GM10847 (cell line): Measurements from ENCODE around the gene FADS2.

Experiments used
- POLR2A ChIP-seq: IDR thresholded peaks from 2 replicates; pipeline ENCODE4 v1.6.1; 2011; ENCODE audit not compliant: insufficient read length; ENCODE audit errors: extremely low read depth

Gene FADS2

GRCh38 chr11:61862714-61863547 lies 34.8 kb downstream of the FADS2 start:
- no peak for TF ChIP-seq POLR2A

- TF ChIP-seq POLR2A, result no peak
These were observed 35.5 kb downstream of the FADS2 start for GRCh38 chr11:61863548-61864081.

GRCh38 chr11:61864814-61865775 lies 37.0 kb downstream of the FADS2 start:
- TF ChIP-seq POLR2A, result no peak

- no peak for TF ChIP-seq POLR2A
These were observed 38.3 kb downstream of the FADS2 start for GRCh38 chr11:61866231-61866957.

- no peak for TF ChIP-seq POLR2A
These were observed 38.9 kb downstream of the FADS2 start for GRCh38 chr11:61866958-61867343.

GRCh38 chr11:61868571-61869428 lies 40.7 kb downstream of the FADS2 start:
- TF ChIP-seq POLR2A, result no peak

GRCh38 chr11:61869429-61869707 lies 41.3 kb downstream of the FADS2 start:
- TF ChIP-seq POLR2A, result no peak

- no peak for TF ChIP-seq POLR2A
These were observed 41.8 kb downstream of the FADS2 start for GRCh38 chr11:61869708-61870451.

- TF ChIP-seq POLR2A, result no peak
These were observed 42.5 kb downstream of the FADS2 start for GRCh38 chr11:61870541-61871031.

GRCh38 chr11:61871158-61871597 lies 43.1 kb downstream of the FADS2 start:
- no peak for TF ChIP-seq POLR2A

- TF ChIP-seq POLR2A, result no peak
These were observed 45.0 kb downstream of the FADS2 start for GRCh38 chr11:61872935-61873565.

- no peak for TF ChIP-seq POLR2A
These were observed 45.7 kb downstream of the FADS2 start for GRCh38 chr11:61873588-61874376.
